Measurements from ENCODE around the gene TNPO2. TPM values are rescaled to one million over a fixed set of nuclear protein-coding genes. Genes with fewer than 3 reads are reported as not detected.

Gene TNPO2
- total and polyA plus RNA-seq, 2 of the 13 experiments (the other 11 are each of a cell fraction or from before 2014, with no cell fraction given), result 31.7 to 61.0 TPM

- TF ChIP-seq HIVEP1 (CRISPR knock-in tag; IDR thresholded peaks at IDR 0.05), result no peak
- no peak for TF ChIP-seq ZBTB14 (CRISPR knock-in tag; IDR thresholded peaks at IDR 0.05)
- no peak for TF ChIP-seq XBP1 (CRISPR knock-in tag; IDR thresholded peaks at IDR 0.05)
- TF ChIP-seq JARID2 (CRISPR knock-in tag; IDR thresholded peaks at IDR 0.05; ENCODE audit: insufficient replicate concordance), result no peak
- no peak for TF ChIP-seq ZBTB39 (CRISPR knock-in tag; IDR thresholded peaks at IDR 0.05)
- no peak for TF ChIP-seq ZKSCAN5 (CRISPR knock-in tag; IDR thresholded peaks at IDR 0.05)
- TF ChIP-seq DMTF1 (CRISPR knock-in tag; IDR thresholded peaks at IDR 0.05), result no peak
- TF ChIP-seq ZBTB37 (CRISPR knock-in tag; IDR thresholded peaks at IDR 0.05), result no peak
- no peak for TF ChIP-seq MEIS1 (CRISPR knock-in tag; IDR thresholded peaks at IDR 0.05; ENCODE audit: borderline replicate concordance)
- TF ChIP-seq ZNF724P (CRISPR knock-in tag; IDR thresholded peaks at IDR 0.05; ENCODE audit: borderline replicate concordance), result no peak
- TF ChIP-seq ETS1 (CRISPR knock-in tag; IDR thresholded peaks at IDR 0.05), result 0 out of 2 replicates have a peak, but pooled peaks have one; percentile 38
- TF ChIP-seq ZBTB7A (CRISPR knock-in tag; IDR thresholded peaks at IDR 0.05), result no peak
Observed at GRCh38 chr19:12695997-12696365, 27.8 kb downstream of the TNPO2 start (continued).
